ENCODE results near the gene VCAM1.

VCAM1 gene

GRCh38 chr1:100782473-100783039 is 63.0 kb downstream of the VCAM1 start:
- DNase-seq: no peak

DNA sequence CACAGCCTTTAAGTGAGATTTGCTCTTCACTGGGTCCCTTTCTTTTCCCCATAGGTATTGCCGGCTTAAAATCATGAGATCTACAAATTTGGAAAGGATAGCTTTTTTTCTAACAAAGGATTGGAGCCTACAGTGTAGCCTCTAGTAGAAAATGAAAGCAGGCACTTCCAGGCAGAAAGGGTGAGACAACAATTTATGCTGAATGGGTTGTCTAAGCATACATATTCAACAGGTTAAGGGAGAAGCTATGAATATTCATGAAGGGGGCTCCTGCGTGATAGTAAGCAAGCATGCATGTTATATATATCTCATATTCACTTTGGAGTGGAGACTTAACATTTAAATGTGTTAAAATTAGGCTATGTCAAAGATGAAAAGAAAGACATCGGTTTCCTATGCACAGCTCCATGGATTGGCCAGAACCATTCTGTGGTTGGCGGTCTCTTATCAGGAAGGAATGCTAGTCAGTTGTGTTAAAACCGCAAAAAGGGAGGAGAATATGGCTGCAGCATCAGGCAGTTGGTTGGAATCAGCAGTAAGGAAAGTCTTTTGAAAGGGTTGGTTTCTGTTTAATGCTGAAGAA is 66.0 kb downstream of the VCAM1 start:
- DNase-seq: no peak

GRCh38 chr1:100786870-100787269 is 67.3 kb downstream of the VCAM1 start:
- DNase-seq: no peak

Data from activated T-cell treated with anti-CD3 and anti-CD28 coated beads, Interleukin-2, amount 50 U/mL, for 1 hour (primary cell).